ENCODE data around the gene CDHR5.

- TF ChIP-seq CTCF (IDR thresholded peaks at IDR 0.05) (no peak), POLR2AphosphoS5 (IDR thresholded peaks at IDR 0.05) (no peak), POLR2A (IDR thresholded peaks at IDR 0.05) (no peak), EP300 (IDR thresholded peaks at IDR 0.05; ENCODE audit: low read depth) (no peak)
Measured at GRCh38 chr11:607971-608659, 16.6 kb downstream of the CDHR5 start.
